GM18858 (cell line): ENCODE results near the gene POLN.

Experiments used
- ATAC-seq: cut with Tn5 transposase; IDR thresholded peaks from one replicate; pipeline ENCODE4 v1.9.1; 2021; ENCODE audit not compliant: unreplicated experiment

The POLN gene

GRCh38 chr4:2241410-2242353 is at the start of gene POLN, which contains the start of gene HAUS3:
POLN (minus strand) TSS chr4:2242121; CDS start chr4:2229231, 12,890 bp downstream.
HAUS3 (minus strand) TSS chr4:2242121; CDS start chr4:2240946, 1,175 bp downstream.
- peak; percentile 79 for ATAC-seq

DNA sequence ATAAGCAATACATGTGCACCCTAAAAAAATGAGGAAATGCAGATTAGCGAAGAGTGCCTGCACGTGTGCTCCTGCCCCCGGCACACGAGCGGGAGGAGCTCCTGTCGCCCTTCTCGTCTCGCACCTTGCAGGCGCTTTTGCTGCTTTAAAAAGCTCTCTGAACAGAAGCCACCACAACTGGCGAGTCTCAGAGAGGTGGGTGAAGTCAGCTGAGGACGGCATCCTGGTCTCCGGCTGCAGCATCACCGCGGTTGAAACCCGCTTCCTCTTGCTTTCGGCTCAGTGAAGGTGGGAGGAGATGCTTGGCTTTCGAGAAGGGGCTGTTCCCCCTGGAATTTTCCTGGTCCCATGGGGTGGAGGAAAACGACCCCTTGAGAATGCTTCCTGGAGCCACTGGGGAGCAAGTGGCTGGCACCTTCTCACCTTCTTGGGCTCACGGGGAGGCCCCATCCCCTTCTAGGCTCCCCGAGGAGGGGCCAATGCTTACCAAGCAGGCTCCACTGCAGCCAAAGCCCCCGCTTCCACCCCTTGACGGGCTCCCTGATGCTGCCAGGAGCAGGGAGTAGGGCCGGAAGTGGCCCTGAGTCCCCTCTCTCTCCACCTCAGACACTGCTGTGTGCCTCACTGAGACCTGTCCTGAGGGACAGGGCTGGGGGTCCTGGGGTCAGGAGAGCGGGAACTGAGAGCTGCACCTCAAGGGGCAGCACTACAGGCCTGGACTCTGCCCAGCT is 49.2 kb upstream of the POLN start:
- ATAC-seq: no peak

GRCh38 chr4:2290488-2290887 is 48.6 kb upstream of the POLN start:
- no peak for ATAC-seq

- ATAC-seq: no peak
These were observed 48.0 kb upstream of the POLN start for GRCh38 chr4:2289955-2290333.

DNA sequence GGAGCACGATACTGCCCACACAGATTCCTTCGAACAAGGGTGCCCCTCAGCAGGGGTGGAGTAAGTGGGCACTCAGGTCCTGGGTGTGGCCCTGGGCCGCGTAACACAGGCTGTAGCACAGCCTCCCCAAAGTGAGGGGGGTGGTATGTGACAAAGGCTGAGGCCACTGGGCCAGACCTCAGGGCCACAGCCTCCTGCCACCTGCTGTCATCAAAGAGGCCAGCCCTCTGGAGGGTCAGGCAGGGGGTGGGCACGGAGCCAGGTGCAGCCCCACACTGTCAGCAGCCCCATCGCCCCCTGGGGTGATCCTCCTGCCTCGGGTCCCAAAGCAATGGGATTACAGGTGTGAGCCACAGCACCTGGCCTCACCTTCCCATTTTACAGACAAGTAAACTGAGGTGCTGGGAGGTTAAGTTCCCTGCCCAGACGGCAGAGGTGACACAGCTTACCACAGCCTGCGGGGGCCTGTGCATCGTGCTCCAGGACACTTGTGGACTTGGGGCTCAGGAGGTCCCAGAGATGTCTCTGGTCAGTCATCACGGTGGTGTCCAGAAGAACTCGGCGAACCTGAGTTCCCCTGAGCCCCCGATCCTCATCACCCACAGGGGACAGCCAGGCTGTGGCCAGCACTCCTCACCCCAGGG is 47.5 kb upstream of the POLN start:
- ATAC-seq: no peak

- no peak for ATAC-seq
These were observed 46.2 kb upstream of the POLN start for GRCh38 chr4:2288051-2288541.

GRCh38 chr4:2287594-2287915 is 45.6 kb upstream of the POLN start:
- no peak for ATAC-seq

- no peak for ATAC-seq
These were observed 45.1 kb upstream of the POLN start for GRCh38 chr4:2286904-2287593.

DNA sequence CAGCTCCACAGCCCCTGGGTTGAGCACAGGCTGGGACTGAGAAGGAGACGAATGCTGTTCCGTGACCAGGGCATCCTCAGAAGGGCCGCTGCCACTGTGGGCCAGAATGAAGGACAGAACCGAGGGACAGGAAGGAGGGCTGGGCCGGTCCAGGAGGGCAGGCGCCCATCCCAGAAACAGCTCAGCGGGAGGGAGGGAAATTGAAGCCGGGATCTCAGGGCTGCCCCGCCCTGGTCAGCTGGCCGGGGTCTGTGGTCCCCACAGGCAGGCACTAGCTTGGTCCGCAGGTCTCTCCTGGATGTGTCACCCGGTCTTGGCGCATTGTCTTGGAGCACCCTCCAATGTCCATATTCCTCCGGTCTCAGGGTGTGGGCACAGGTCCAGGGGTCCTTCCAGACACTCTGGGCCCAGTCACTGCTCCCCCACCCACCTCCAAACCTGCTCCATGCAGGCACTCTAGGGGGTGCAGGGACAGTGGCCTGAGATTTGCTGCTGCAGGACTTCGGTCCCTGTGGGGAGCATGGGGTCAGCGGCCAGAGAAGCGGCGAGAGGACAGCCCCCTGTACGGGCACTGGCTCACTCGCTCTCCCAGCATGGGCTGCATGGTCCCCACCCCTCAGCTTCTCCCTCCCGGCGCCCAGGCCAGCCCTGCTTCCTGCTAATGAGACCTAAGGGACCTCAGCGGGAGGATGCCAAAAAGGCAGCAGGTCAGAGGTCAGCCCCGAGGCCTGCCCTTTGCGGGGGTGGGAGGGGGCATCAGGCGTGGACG is 43.9 kb upstream of the POLN start:
- no peak for ATAC-seq

DNA sequence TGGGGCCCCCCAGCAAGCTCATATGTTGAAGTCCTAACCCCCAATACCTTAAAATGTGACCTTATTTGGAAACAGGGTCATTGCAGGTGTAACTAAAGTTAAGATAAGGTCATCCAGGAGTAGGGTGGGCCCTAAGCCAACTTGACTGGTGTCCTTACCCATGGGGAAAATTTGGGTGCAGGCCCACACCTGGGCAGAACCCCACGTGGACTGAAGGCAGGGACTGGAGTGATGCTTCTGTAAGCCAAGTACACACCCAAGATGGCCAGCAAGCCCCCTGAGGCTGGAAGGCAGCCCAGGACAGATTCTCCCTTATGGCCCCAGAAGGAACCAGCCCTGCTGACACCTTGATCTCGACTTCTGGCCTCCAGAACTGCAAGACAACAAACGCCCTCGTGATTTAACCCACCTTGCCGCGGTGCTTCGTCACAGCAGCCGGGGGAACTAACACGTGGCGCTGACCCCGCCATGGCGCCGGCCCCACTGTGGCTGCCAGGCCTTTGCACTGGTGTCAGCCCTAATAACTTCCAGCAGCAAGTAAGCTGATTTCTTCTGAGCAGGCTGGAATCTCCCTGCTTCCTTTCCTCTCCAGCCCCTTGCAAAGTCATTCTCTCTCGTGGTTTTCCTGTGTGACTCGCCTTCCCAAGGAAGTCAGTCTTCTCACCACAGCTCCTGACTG is 43.2 kb upstream of the POLN start:
- ATAC-seq: no peak

DNA sequence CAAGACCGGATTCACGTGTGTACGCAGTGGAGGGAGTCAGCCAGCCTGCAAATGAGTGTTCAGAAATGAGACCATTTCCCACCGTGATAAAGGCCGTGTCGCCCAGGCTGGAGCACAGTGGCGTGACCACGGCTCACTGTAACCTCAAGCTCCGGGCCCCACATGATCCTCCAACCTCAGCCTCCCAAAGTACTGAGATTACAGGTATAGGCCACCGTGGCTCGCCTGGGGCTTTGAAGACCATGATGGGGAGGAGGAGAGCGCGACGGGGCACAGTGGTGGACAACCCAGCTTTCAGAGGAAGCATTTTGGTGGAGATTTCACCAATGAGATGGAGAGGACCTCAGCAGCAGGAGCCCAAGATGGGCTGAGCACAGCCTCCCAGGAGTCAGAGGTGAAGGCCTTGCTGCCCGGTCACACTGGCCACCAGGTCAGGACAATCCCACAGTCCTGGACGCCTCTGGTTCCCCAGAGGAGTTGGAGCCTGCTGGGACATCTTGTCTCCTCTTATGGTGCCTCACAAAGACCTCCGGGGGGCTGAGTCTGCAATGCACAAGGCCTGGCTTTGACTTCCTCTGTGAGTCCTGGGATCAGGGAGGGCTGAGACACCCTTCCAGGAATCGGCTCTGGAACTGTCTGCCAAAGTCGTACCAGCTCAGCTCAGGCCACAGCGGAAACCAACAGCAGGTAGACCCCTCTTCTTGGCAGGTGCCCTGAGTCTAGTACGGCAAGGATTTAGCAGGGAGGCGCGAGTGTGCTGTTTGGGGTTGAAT is 42.4 kb upstream of the POLN start:
- ATAC-seq: no peak

- no peak for ATAC-seq
These were observed 41.3 kb upstream of the POLN start for GRCh38 chr4:2283199-2283711.

DNA sequence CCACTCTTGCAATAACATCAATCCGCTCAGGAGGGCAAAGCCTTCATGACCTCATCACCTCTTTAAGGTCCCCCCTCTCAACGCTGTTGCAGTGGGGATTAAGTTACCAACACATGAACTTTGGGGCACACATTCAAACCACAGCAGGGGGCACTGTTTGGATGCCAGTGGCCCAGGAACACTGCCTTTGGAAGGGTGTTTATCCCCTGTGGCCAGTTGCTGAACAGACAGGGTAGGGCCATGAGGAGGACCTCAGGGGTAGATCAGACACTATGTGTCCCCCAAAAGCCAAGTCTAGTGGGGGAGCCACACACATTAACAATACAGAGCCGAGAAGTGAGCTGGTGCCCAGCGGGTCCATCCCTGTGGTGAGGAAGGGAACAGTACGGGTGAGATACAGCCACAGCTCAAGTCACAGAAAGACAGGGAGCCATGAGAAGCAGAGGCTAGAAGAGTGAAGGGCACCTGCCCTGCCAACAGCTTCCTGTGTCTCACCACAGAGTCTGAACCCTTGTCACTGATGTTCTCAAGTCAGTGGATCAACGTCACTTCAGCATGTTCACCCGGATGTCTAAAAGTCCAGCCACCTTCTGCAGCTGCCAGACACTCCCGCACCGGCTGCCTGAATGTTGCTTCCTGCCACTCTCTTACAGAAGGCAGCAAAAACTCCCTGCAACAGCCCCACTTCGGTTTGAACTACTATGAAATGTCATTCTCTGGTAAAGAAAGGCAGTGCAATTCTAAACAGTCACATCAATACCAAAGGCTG is 39.8 kb upstream of the POLN start:
- peak; percentile 57 for ATAC-seq

DNA sequence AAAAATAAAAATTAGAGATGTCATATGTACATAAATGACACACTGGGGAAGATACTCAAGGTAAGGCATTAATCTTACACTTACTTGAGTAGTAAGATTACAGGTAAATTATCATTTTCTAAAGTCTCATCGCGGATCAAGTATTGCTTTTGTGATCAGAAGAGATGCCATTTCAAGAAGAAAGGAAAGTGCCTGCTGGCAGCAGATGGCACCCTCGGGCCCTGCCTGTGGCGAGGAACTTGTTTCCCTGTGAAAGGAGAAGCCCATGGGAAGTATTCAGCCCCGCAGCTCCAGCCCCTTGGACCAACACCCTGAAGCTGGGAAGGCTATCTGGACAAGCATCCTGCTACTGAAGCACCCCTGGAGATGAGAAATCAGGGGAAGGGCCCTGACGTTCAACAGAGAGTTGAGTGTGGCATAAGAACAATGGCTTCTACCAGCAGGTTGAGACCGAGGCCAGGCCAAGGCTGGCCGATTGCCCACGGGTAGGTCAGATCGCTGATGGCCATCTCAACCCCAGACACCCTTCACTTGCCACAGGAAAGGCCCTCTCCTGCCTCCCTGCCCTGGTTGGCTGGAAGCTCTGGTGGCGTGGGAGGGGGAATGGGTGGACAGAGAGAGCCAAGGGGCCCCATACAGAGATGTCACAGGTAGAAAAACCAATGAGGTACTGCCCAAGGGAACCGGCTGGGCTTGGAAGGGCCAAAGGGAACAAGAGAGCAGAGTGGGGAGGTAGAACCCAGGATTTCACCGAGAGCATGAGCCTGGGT is 38.8 kb upstream of the POLN start:
- no peak for ATAC-seq

DNA sequence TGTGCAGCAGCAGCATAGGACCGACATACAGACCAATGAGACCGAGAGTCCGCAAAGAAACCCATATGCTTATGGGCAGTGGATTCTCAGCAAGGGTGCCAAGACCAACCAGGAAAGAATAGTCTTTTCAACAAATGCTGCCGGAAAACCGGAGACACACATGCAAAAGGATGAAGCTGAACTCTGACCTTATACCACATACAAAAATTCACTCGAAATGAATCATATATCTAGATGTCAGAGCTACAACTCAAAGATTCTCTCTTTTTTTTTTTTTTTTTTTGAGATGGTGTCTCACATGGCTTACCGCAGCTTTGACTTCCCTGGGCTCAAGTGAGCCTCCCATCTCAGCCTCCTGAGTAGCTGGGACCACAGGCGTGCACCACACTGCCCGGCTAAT is 36.0 kb upstream of the POLN start:
- no peak for ATAC-seq

DNA sequence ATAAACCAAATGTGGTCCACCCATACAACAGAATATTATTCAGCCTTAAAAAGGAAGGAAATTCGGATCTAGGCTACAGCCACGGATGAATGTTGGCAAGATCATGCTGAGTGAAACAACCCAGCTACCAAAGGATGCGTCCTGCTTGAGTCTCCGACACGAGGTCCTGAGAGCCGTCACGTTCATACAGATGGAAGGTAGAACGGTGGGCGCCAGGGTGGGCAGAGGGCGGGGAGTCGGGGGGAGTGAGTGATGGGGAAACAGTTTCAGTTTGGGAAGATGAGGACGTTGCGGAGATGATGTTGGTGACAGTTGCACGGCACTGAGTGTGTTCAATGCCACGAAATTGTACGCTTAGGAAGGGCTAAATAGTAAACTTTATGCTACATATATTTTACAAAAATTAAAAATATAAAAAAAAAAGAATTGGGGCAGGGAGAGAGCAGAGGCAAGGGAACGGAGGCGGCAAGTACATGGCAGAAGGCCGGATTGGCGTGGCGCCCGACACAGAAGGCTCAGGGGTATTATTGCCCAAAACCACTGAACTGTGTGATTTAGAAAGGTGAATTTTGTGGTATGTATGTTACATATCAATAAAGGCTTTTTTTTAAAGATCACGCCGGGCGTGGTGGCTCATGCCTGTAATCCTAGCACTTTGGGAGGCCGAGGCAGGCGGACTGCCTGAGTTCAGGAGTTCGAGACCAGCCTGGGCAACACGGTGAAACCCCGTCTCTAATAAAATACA is 34.8 kb upstream of the POLN start:
- ATAC-seq: no peak
